Colonic mucosa (tissue), 4 donors: Measurements from ENCODE around the gene PAGR1. TPM values are rescaled to one million over a fixed set of nuclear protein-coding genes. Genes with fewer than 3 reads are reported as not detected.
"Not testable (repeated sequence)": the region's sequence is repeated elsewhere in the genome, so short reads cannot be mapped to it uniquely, and the experiment has no call there.

Experiments
- DNase-seq: peaks from one replicate; pipeline ENCODE4 v3.0.0-alpha.2; 2020
- H3K27ac ChIP-seq: fragments of 200-600 bp; one replicate; pipeline ENCODE4 v1.8.0; 2021
- H3K27me3 ChIP-seq: fragments of 200-600 bp; one replicate; pipeline ENCODE4 v1.8.0; 2021
- H3K36me3 ChIP-seq: fragments of 200-600 bp; one replicate; pipeline ENCODE4 v1.8.0; 2021
- H3K4me1 ChIP-seq: fragments of 200-600 bp; one replicate; pipeline ENCODE4 v1.8.0; 2021; ENCODE audit warnings: mild to moderate bottlenecking
- H3K4me3 ChIP-seq: fragments of 200-600 bp; one replicate; pipeline ENCODE4 v1.8.0; 2021
- H3K9ac ChIP-seq, 2 donors: one replicate each; pipeline ENCODE4 v1.7.0; 2013; ENCODE audit warnings: control low read depth in 2 of 2, low read depth in 2 of 2, low read length in 2 of 2
- H3K9me3 ChIP-seq: fragments of 200-600 bp; one replicate; pipeline ENCODE4 v1.8.0; 2021
- intact Hi-C: fragments of 100-400 bp; cut with DNase I; formaldehyde crosslinking; loops from one replicate; pipeline ENCODE4 v1.14.1; 2022
- total RNA-seq, 2 donors: library from RNA; stranded (reverse); fragmentation: NEBNext Ultra II Directional in 1 of 2; extraction: Animal tissue kit (Norgen Biotek cat#: 25700) in 1 of 2; gene quantifications; one replicate each; pipeline ENCODE4 v1.2.1, GENCODE V29; 2021
- TF ChIP-seq, protein P1 (sequence below): fragments of 200-600 bp; IDR thresholded peaks from one replicate; pipeline ENCODE4 v1.8.0; 2022; ENCODE audit warnings: antibody characterized with exemption, mild to moderate bottlenecking
- donor health status: healthy.
- donor health status: DM: no; HTN: no; CAD: no.
- donor health status: DM: no; HTN: no; CAD: no.

Gene PAGR1
- 10 to 100 TPM; 16.0 to 45.0 TPM for total RNA-seq

DNA sequence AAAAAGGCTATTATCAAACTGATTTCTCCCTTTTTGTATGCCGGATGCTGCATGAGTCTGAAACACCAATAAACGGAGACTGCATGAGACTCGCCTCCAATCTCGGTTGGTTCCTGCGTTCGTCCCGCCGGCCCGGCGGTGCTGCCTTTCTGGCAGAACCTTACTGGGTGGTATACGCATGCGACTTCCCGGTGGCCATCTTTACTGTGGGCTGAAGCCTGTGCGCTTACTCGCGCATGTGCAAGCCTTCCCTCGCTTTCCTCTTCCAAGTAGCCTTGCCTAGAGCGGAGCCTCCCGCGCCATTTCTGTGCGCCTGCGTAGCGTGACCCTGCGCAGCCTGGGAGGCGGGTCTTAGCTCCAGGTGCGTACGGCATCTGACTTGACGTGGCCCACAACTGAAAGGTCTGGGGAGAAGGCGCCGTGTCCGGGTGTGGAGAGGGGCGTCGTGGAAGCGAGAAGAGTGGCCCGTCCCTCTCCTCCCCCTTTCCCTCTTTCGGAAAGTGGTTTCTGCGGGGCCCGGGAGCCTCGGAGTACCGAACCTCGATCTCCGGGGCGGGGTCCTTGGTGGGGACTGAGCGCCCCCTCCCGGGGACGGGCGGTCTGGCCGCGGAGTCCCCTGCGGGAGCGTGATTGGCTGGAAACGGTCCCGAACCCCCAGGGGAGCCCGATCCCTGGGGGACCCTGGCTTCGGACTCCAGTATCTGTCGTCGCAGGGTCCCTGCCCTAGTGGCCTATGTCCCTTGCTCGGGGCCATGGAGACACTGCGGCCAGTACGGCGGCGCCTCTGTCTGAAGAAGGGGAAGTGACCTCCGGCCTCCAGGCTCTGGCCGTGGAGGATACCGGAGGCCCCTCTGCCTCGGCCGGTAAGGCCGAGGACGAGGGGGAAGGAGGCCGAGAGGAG lies at the start of gene PAGR1:
PAGR1 (plus strand) TSS at position 360 of the 901 bp plus-strand sequence; CDS start at position 734, 374 bp downstream.
- no peaks in the 10 kb centered on the region for H3K27me3 ChIP-seq
- peak within 1 kb of the TSS; percentile 95 for H3K27ac ChIP-seq
- H3K9ac ChIP-seq, result peak within 1 kb of the TSS; percentile 89 to 96
- DNase-seq, result peak; percentile 99
- H3K9me3 ChIP-seq, result no peaks in the 10 kb centered on the region
- H3K36me3 ChIP-seq, result no peaks in the 10 kb centered on the region
- H3K4me3 ChIP-seq, result peak within 1 kb of the TSS; percentile 67
- intact Hi-C loops, result no loop called here
- peaks cover 26% of the 10 kb centered on the region for H3K4me1 ChIP-seq
- TF ChIP-seq, protein P1, sequence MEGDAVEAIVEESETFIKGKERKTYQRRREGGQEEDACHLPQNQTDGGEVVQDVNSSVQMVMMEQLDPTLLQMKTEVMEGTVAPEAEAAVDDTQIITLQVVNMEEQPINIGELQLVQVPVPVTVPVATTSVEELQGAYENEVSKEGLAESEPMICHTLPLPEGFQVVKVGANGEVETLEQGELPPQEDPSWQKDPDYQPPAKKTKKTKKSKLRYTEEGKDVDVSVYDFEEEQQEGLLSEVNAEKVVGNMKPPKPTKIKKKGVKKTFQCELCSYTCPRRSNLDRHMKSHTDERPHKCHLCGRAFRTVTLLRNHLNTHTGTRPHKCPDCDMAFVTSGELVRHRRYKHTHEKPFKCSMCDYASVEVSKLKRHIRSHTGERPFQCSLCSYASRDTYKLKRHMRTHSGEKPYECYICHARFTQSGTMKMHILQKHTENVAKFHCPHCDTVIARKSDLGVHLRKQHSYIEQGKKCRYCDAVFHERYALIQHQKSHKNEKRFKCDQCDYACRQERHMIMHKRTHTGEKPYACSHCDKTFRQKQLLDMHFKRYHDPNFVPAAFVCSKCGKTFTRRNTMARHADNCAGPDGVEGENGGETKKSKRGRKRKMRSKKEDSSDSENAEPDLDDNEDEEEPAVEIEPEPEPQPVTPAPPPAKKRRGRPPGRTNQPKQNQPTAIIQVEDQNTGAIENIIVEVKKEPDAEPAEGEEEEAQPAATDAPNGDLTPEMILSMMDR, result peak; percentile 92

DNA sequence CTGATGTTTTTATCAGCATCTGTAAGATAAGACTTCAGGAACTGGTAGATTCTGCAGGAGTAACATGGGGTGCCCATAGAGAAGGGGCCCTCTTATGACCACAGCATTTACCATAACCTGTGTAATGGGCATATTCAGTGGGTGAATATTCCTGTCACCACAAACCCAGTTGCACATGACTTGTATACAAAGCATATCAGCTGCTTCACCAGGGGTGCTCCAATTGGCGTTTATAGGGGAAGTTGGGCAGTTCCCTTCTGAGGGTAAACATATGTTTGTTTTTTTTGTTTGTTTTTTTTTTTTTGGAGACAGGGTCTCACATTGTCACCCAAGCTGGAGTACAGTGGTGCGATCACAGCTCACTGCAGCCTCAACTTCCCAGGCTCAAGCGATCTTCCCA lies 49.4 kb upstream of the PAGR1 start:
- no peak for DNase-seq
- no peak overlapping the region for H3K4me3 ChIP-seq
- no peaks in the 10 kb centered on the region for H3K36me3 ChIP-seq
- H3K27ac ChIP-seq, result no peak overlapping the region
- TF ChIP-seq, protein P1, result no peak
- intact Hi-C loops, result no loop called here
- no peak overlapping the region for H3K9ac ChIP-seq
- peaks cover 5% of the 10 kb centered on the region for H3K4me1 ChIP-seq
- H3K9me3 ChIP-seq, result no peaks in the 10 kb centered on the region
- no peaks in the 10 kb centered on the region for H3K27me3 ChIP-seq

DNA sequence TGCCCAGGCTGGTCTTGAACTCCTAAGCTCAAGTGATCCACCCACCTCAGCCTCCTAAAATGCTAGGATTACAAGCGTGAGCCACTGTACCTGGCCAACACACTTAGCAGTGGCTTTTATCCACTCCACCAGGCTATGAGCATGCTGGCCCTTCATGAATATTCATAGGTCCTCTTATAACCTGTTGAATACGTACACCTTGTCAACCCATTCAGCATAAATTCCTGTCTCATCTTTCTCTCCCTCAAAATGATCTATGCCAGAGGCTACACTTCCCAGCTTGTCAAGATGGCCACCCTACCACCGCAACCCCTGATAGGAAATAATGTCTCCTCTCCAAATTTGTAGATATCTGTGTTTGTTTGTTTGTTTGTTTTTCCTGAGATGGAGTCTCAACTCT lies 48.9 kb upstream of the PAGR1 start:
- TF ChIP-seq, protein P1, result no peak
- no peak overlapping the region for H3K9ac ChIP-seq
- intact Hi-C loops, result no loop called here

DNA sequence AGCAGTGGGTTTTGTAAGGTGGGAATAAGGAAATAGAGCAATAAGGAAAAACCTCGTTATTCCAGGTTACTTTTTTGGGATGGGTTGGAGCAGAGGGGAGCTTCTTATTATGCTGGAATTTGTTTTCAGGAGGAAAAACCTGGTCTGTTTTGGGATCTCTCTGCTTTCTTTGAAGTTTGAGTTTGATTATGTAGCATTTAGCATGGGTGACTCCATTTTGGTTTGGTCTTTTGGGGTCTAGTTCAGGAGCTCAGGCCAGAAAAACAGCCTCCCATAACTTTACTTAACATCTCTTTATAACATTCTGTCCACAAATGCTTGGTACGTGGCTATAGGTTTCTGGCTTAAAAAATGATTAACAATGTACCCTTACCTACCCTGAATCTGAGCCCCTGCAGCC lies 46.4 kb upstream of the PAGR1 start:
- intact Hi-C loops, result no loop called here
- no peak for DNase-seq
- Histone ChIP-seq H3K4me3 (no peak overlapping the region), H3K27me3 (no peaks in the 10 kb centered on the region), H3K27ac (no peak overlapping the region), H3K4me1 (peaks cover 3% of the 10 kb centered on the region), H3K9ac (no peak overlapping the region), H3K9me3 (no peaks in the 10 kb centered on the region), H3K36me3 (no peaks in the 10 kb centered on the region)
- TF ChIP-seq, protein P1, result no peak

More for the DNA sequence above, 48.9 kb upstream of the PAGR1 start:
- no peaks in the 10 kb centered on the region for H3K9me3 ChIP-seq
- H3K27me3 ChIP-seq, result no peaks in the 10 kb centered on the region
- peaks cover 5% of the 10 kb centered on the region for H3K4me1 ChIP-seq
- H3K4me3 ChIP-seq, result no peak overlapping the region
- no peaks in the 10 kb centered on the region for H3K36me3 ChIP-seq
- no peak for DNase-seq
- H3K27ac ChIP-seq, result no peak overlapping the region

DNA sequence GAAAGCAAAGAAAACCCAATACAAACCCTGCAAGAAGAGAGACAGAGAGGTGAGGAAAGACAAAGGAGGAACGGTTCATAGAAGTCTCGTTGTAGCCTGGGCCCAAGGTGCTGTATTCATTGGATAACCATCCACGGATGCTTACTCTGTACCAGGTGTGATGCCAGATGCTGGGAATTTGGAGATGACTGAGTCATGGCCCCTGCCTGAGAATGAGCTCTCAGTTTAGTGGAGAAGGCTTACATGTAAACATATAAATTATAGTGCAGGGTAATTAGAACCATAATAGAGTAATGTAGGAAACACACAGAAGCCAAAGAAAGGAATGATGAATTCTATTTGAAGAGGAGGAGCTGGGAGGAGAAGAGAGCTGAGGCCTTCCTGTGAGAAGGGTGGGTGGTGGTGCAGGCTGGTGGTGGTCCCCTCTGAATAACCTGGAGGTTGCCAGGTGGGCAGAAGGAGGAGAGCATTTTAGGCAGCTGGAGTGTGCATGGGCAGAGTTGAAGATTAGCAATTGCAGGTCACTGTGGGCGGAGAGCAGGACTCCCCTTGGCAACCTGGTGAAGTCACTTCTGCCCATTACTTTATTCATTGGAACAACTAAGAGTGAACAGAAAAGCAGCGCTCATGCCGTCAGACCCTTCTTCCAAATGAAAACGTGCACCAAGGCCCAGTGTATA lies 45.6 kb upstream of the PAGR1 start:
- TF ChIP-seq, protein P1, result no peak

DNA sequence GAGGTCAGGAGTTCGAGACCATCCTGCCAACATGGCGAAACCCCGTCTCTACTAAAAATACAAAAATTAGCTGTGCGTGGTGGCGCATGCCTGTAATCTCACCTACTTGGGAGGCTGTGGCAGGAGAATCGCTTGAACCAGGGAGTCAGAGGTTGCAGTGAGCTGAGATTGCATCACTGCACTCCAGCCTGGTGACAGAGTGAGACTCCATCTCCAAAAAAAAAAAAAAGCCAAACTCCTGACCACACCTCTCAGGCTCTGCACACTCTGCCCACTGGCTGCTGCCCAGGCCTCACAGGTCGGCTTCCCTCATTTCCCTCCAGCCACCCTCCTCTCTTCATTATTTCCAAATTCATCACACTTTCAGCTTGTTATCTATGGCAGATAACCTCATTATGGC lies 43.6 kb upstream of the PAGR1 start:
- DNase-seq, H3K36me3 ChIP-seq, intact Hi-C loops, H3K27me3 ChIP-seq, H3K9me3 ChIP-seq, H3K4me3 ChIP-seq, H3K27ac ChIP-seq, H3K4me1 ChIP-seq, H3K9ac ChIP-seq: not testable (repeated sequence)

More for the DNA sequence above, 45.6 kb upstream of the PAGR1 start:
- H3K27me3 ChIP-seq, result no peaks in the 10 kb centered on the region
- H3K4me1 ChIP-seq, result no peaks in the 10 kb centered on the region
- H3K36me3 ChIP-seq, result no peaks in the 10 kb centered on the region
- H3K9me3 ChIP-seq, result no peaks in the 10 kb centered on the region
- intact Hi-C loops, result no loop called here
- no peak for DNase-seq
- peak overlapping the region in 1 of 2 donors; percentile 19 for H3K9ac ChIP-seq
- H3K4me3 ChIP-seq, result no peak overlapping the region
- no peak overlapping the region for H3K27ac ChIP-seq
